NB4 (cell line): ENCODE data around the gene ADAMTSL3.

Experiments used
- CTCF ChIP-seq: IDR thresholded peaks from one replicate; pipeline ENCODE4 v1.5.1; 2012; ENCODE audit warnings: low read depth, low read length
- POLR2A ChIP-seq: IDR thresholded peaks from 2 replicates; pipeline ENCODE4 v1.6.1; 2011; ENCODE audit warnings: mild to moderate bottlenecking; ENCODE audit not compliant: insufficient read length; ENCODE audit errors: extremely low read depth

- TF ChIP-seq CTCF (no peak), POLR2A (no peak)
Observed at GRCh38 chr15:83854321-83854720, 200.4 kb downstream of the ADAMTSL3 start.
